Left lung (tissue), 10 donors: ENCODE results near the gene SLC19A1. TPM values are rescaled to one million over a fixed set of nuclear protein-coding genes. Genes with fewer than 3 reads are reported as not detected.

Experiments used
- ATAC-seq: fragments of 200-7000 bp; cut with Tn5 transposase; one replicate; pipeline ENCODE4 v1.9.1; 2020; ENCODE audit warnings: moderate library complexity
- DNase-seq, 4 donors: peaks; one replicate each; pipeline ENCODE4 v3.0.0-alpha.2; 2013 to 2020
- H3K27ac ChIP-seq, 2 donors: fragments of 200-600 bp; sonication (generic) in 1 of 2; one replicate each; pipeline versions ENCODE4 v1.5.0 to v1.8.0; 2020 to 2021
- H3K27me3 ChIP-seq, 2 donors: fragments of 200-600 bp; sonication (generic) in 1 of 2; one replicate each; pipeline versions ENCODE4 v1.5.0 to v1.8.0; 2020 to 2021
- H3K36me3 ChIP-seq, 2 donors: fragments of 200-600 bp; sonication (generic) in 1 of 2; one replicate each; pipeline versions ENCODE4 v1.5.0 to v1.8.0; 2020 to 2021
- H3K4me1 ChIP-seq, 2 donors: fragments of 200-600 bp; one replicate each; pipeline ENCODE4 v1.8.0; 2021
- H3K4me3 ChIP-seq, 2 donors: fragments of 200-600 bp; sonication (generic) in 1 of 2; one replicate each; pipeline versions ENCODE4 v1.5.0 to v1.8.0; 2020 to 2021; ENCODE audit warnings: mild to moderate bottlenecking in 1 of 2
- H3K9me3 ChIP-seq, 2 donors: fragments of 200-600 bp; sonication (generic) in 1 of 2; one replicate each; pipeline versions ENCODE4 v1.5.0 to v1.8.0; 2020 to 2021
- CTCF ChIP-seq, 2 donors: fragments of 200-600 bp; sonication (generic) in 1 of 2; IDR thresholded peaks; one replicate each; pipeline versions ENCODE4 v1.5.0 to v1.8.0; 2021; ENCODE audit warnings: antibody characterized with exemption in 2 of 2
- intact Hi-C, 2 donors: fragments of 100-400 bp; cut with DNase I; formaldehyde crosslinking; loops; one replicate each; pipeline versions ENCODE4 v1.11.2 to v1.14.2; 2022
- polyA plus RNA-seq, 6 donors: library from polyadenylated mRNA; unstranded; fragments of 120-200 nt; gene quantifications; one replicate each; pipeline ENCODE4 v1.2.1, GENCODE V29; 2013; ENCODE audit not compliant: insufficient read length in 6 of 6
- total RNA-seq, 2 donors: library from RNA; stranded (reverse); fragmentation: NEBNext Ultra II Directional; extraction: Animal tissue kit (Norgen Biotek cat#: 25700); gene quantifications; one replicate each; pipeline ENCODE4 v1.2.1, GENCODE V29; 2021
- donor health status: DM: no; HTN: yes; CAD: no.
- donor health status: DM: no; HTN: no; CAD: no.

Gene SLC19A1
- total and polyA plus RNA-seq, 8 donors = 22.4 to 50.4 (median 27.2) TPM

- H3K4me1 ChIP-seq = peaks cover 0 to 32% of the 10 kb centered on the region in 2 donors
- no peaks in the 10 kb centered on the region for H3K27me3 ChIP-seq
- no peak overlapping the region for H3K27ac ChIP-seq
- H3K9me3 ChIP-seq = no peaks in the 10 kb centered on the region
- no peak overlapping the region for H3K4me3 ChIP-seq
- no peak for ATAC-seq
- H3K36me3 ChIP-seq = no peaks in the 10 kb centered on the region
- TF ChIP-seq CTCF (IDR thresholded peaks at IDR 0.05) = no peak
- DNase-seq = peak in 1 of 4 donors; percentile 37
- intact Hi-C loops = no loop called here
These were observed 2.4 kb upstream of the SLC19A1 start for GRCh38 chr21:45544449-45545235.

GRCh38 chr21:45543710-45544448, 1.6 kb upstream of the SLC19A1 start:
- peak in 1 of 4 donors; percentile 77 for DNase-seq
- H3K36me3 ChIP-seq = no peaks in the 10 kb centered on the region
- no peak for ATAC-seq
- intact Hi-C loops = no loop called here
- H3K27ac ChIP-seq = peak overlapping the region in 1 of 2 donors; percentile 78
- H3K27me3 ChIP-seq = no peaks in the 10 kb centered on the region
- no peaks in the 10 kb centered on the region for H3K9me3 ChIP-seq
- peaks cover 0 to 32% of the 10 kb centered on the region in 2 donors for H3K4me1 ChIP-seq
- H3K4me3 ChIP-seq = peak overlapping the region in 1 of 2 donors; percentile 59
- no peak for TF ChIP-seq CTCF (IDR thresholded peaks at IDR 0.05)

GRCh38 chr21:45543371-45543709, 1.1 kb upstream of the SLC19A1 start:
- Histone ChIP-seq H3K4me1 (peaks cover 0 to 32% of the 10 kb centered on the region in 2 donors), H3K4me3 (peak overlapping the region in 1 of 2 donors; percentile 59)
- DNase-seq = peak in 2 of 4 donors; percentile 39 to 72

GRCh38 chr21:45542667-45543370, 579 bp upstream of the SLC19A1 start:
- H3K4me3 ChIP-seq = peak overlapping the region; percentile 45 to 59
- no peak for TF ChIP-seq CTCF (IDR thresholded peaks at IDR 0.05)
- H3K36me3 ChIP-seq = peaks cover 0 to 4% of the 10 kb centered on the region in 2 donors
- H3K27me3 ChIP-seq = no peaks in the 10 kb centered on the region
- H3K9me3 ChIP-seq = no peaks in the 10 kb centered on the region
- ATAC-seq (peak; percentile 2), DNase-seq (peak in 2 of 4 donors; percentile 37 to 87)
- intact Hi-C loops = no loop called here
- peak overlapping the region in 1 of 2 donors; percentile 78 for H3K27ac ChIP-seq
- H3K4me1 ChIP-seq = peaks cover 0 to 32% of the 10 kb centered on the region in 2 donors

More at GRCh38 chr21:45543371-45543709, 1.1 kb upstream of the SLC19A1 start:
- peaks cover 0 to 1% of the 10 kb centered on the region in 2 donors for H3K36me3 ChIP-seq
- H3K27me3 ChIP-seq = no peaks in the 10 kb centered on the region
- no peak for ATAC-seq
- intact Hi-C loops = no loop called here
- peak overlapping the region in 1 of 2 donors; percentile 78 for H3K27ac ChIP-seq
- no peak for TF ChIP-seq CTCF (IDR thresholded peaks at IDR 0.05)
- H3K9me3 ChIP-seq = no peaks in the 10 kb centered on the region
